Transverse colon (tissue), 4 donors: ENCODE data around the gene TPSB2. TPM values are rescaled to one million over a fixed set of nuclear protein-coding genes. Genes with fewer than 3 reads are reported as not detected.
"Not testable (repeated sequence)": the region's sequence is repeated elsewhere in the genome, so short reads cannot be mapped to it uniquely, and the experiment has no call there.

Experiments used
- DNase-seq: peaks from one replicate; pipeline ENCODE4 v3.0.0-alpha.2; 2019
- H3K27ac ChIP-seq, 4 donors: fragments of 200-600 bp; sonication (generic); 2 replicates each; pipeline ENCODE4 v1.5.1; 2016 to 2018; ENCODE audit warnings: inconsistent platforms in 4 of 4
- H3K27me3 ChIP-seq: fragments of 200-600 bp; sonication (generic); 2 replicates; pipeline ENCODE4 v1.5.1; 2017; ENCODE audit warnings: inconsistent platforms
- H3K36me3 ChIP-seq, 4 donors: fragments of 200-600 bp; sonication (generic); 2 replicates each; pipeline ENCODE4 v1.5.1; 2017 to 2019; ENCODE audit warnings: inconsistent platforms in 4 of 4
- H3K4me1 ChIP-seq, 4 donors: fragments of 200-600 bp; sonication (generic); 2 replicates each; pipeline ENCODE4 v1.5.1; 2017 to 2020; ENCODE audit warnings: inconsistent platforms in 4 of 4
- H3K4me3 ChIP-seq, 4 donors: fragments of 200-600 bp; sonication (generic); 1 replicate in 1 of 4; 2 replicates in 3 of 4; pipeline versions ENCODE4 v1.5.1 to v1.6.1; 2017 to 2019; ENCODE audit warnings: inconsistent platforms in 4 of 4
- H3K9me3 ChIP-seq, 2 donors: fragments of 200-600 bp; sonication (generic); 2 replicates each; pipeline ENCODE4 v1.5.1; 2017 to 2019; ENCODE audit warnings: inconsistent platforms in 2 of 2
- CTCF ChIP-seq, 5 experiments: fragments of 200-600 bp in 3 of 5; fragments of 450-650 bp in 2 of 5; sonication (generic) in 3 of 5; IDR thresholded peaks; 1 replicate in 2 of 5; 2 replicates in 3 of 5; pipeline ENCODE4 v1.5.1; 2016 to 2017; ENCODE audit warnings: antibody characterized with exemption in 5 of 5, inconsistent platforms in 3 of 5, mild to moderate bottlenecking in 2 of 5, moderate library complexity in 1 of 5
- EP300 ChIP-seq: sonication (generic); formaldehyde crosslinking; IDR thresholded peaks from one replicate; pipeline ENCODE4 v1.6.1; 2017; ENCODE audit warnings: antibody characterized with exemption, low read depth
- POLR2A ChIP-seq: fragments of 450-650 bp; IDR thresholded peaks from one replicate; pipeline ENCODE4 v1.6.1; 2016; ENCODE audit warnings: antibody characterized with exemption, mild to moderate bottlenecking, moderate library complexity
- POLR2AphosphoS5 ChIP-seq, 3 donors: sonication (generic); formaldehyde crosslinking; IDR thresholded peaks; one replicate each; pipeline ENCODE4 v1.6.1; 2016; ENCODE audit warnings: antibody characterized with exemption in 3 of 3
- WGBS, 2 donors: methylation state at CpG; one replicate each; pipeline ENCODE4 v1.1.5; 2018; ENCODE audit warnings: low coverage in 1 of 2; 5-methylcytosine and 5-hydroxymethylcytosine counted together
- in situ Hi-C, 4 donors: fragments of 200-750 bp; cut with MboI; loops; one replicate each; pipeline versions ENCODE4 v1.15.0 to v1.15.1; 2017; ENCODE audit warnings: low sequenced_read_pairs in 3 of 4, low pct_ligation_motif_present in 1 of 4, low pct_unique_long_range_greater_than_20kb in 1 of 4
- intact Hi-C: fragments of 100-400 bp; cut with DNase I; formaldehyde crosslinking; loops from one replicate; pipeline ENCODE4 v1.15.1; 2023; ENCODE audit warnings: low total_unique reads
- total RNA-seq, 4 donors: library from RNA; depleted of rRNA; stranded (reverse); fragments of >200 nt; gene quantifications; one replicate each; pipeline ENCODE4 v1.1.0, GENCODE V29; 2016

TPSB2 gene
- total RNA-seq, 4 donors from 2014 or later, result 12.5 to 35.2 (median 24.8) TPM

DNA sequence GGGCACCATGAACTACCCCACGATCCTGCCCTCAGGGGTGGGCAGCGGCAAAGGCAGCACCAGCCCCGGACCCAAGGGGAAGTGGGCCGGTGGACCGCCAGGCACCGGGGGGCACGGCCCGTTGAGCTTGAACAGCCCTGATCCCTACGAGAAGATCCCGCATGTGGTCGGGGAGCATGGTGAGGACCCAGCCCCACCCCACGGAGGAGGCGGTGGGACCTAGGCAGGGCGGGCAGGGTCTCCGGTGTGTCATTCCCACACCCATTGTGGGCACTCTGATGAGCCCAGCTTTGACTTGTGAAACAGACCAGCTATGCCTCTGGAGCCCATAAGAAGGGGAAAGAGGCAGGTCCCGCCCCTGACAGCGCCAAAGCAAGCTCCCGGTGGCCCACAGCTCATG is 27.7 kb downstream of the TPSB2 start:
- no peaks in the 10 kb centered on the region for H3K4me1 ChIP-seq
- TF ChIP-seq EP300 (no peak), CTCF (IDR thresholded peaks at IDR 0.05) (no peak), POLR2AphosphoS5 (IDR thresholded peaks at IDR 0.05) (no peak), POLR2A (no peak)
- no peak for DNase-seq
- H3K9me3 ChIP-seq, result no peaks in the 10 kb centered on the region
- no peak overlapping the region for H3K27ac ChIP-seq
- H3K36me3 ChIP-seq, result no peaks in the 10 kb centered on the region
- intact Hi-C loops, result no loop called here
- WGBS, 2 donors, result 88% methylated on average over 15 of the region's 18 CpGs; no CpG with 5 or more reads in 1 of the 2 donors
- in situ Hi-C loops, result no loop called here
- no peak overlapping the region for H3K4me3 ChIP-seq
- H3K27me3 ChIP-seq, result no peaks in the 10 kb centered on the region

DNA sequence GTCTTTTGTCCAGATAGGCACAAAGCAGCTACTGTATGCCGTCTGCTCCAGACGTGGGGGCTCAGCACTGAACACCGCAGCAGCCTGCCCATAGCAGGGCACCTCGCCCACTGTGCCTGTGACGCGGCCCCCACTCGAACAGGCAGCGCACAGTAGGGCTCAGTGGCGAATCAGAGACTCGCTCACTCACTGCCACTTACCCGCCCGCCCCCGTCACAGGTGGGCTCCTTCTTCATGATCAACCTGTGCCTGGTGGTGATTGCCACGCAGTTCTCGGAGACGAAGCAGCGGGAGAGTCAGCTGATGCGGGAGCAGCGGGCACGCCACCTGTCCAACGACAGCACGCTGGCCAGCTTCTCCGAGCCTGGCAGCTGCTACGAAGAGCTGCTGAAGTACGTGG is 28.5 kb downstream of the TPSB2 start:
- DNase-seq, result no peak
- Histone ChIP-seq H3K36me3 (no peaks in the 10 kb centered on the region), H3K27ac (no peak overlapping the region), H3K4me1 (no peaks in the 10 kb centered on the region), H3K9me3 (no peaks in the 10 kb centered on the region), H3K4me3 (no peak overlapping the region), H3K27me3 (no peaks in the 10 kb centered on the region)
- in situ Hi-C loops, result no loop called here
- TF ChIP-seq POLR2A (no peak), CTCF (IDR thresholded peaks at IDR 0.05) (no peak), POLR2AphosphoS5 (IDR thresholded peaks at IDR 0.05) (no peak), EP300 (no peak)
- WGBS, 2 donors, result 86% methylated on average over 25 of the region's 25 CpGs; no CpG with 5 or more reads in 1 of the 2 donors
- intact Hi-C loops, result no loop called here

GRCh38 chr16:1200014-1200627 is 29.9 kb downstream of the TPSB2 start:
- H3K9me3 ChIP-seq, result no peaks in the 10 kb centered on the region
- no peaks in the 10 kb centered on the region for H3K4me1 ChIP-seq
- intact Hi-C loops, result no loop called here
- in situ Hi-C loops, result no loop called here
- H3K4me3 ChIP-seq, result no peak overlapping the region
- no peaks in the 10 kb centered on the region for H3K27me3 ChIP-seq
- H3K27ac ChIP-seq, result no peak overlapping the region
- no peak for TF ChIP-seq POLR2A
- no peak for TF ChIP-seq CTCF (IDR thresholded peaks at IDR 0.05)
- TF ChIP-seq EP300, result no peak
- TF ChIP-seq POLR2AphosphoS5 (IDR thresholded peaks at IDR 0.05), result no peak
- WGBS, 2 donors, result 79 to 93% methylated on average over 9 to 38 of the region's 38 CpGs
- no peaks in the 10 kb centered on the region for H3K36me3 ChIP-seq
- DNase-seq, result no peak

GRCh38 chr16:1199347-1200013 is 30.5 kb downstream of the TPSB2 start:
- no peaks in the 10 kb centered on the region for H3K9me3 ChIP-seq
- no peak for DNase-seq
- intact Hi-C loops (no loop called here), in situ Hi-C loops (no loop called here)
- 87 to 89% methylated on average over 3 to 9 of the region's 19 CpGs for WGBS, 2 donors
- no peak for TF ChIP-seq EP300
- TF ChIP-seq CTCF (IDR thresholded peaks at IDR 0.05), result no peak
- peaks cover 0 to 4% (median 3%) of the 10 kb centered on the region in 4 donors for H3K4me1 ChIP-seq
- H3K27me3 ChIP-seq, result no peaks in the 10 kb centered on the region
- no peak overlapping the region for H3K4me3 ChIP-seq
- no peaks in the 10 kb centered on the region for H3K36me3 ChIP-seq
- H3K27ac ChIP-seq, result no peak overlapping the region

- 90 to 100% methylated on average over 1 to 25 of the region's 44 CpGs for WGBS, 2 donors
- H3K27me3 ChIP-seq, intact Hi-C loops, H3K27ac ChIP-seq, H3K9me3 ChIP-seq, H3K36me3 ChIP-seq, H3K4me3 ChIP-seq, DNase-seq, in situ Hi-C loops, H3K4me1 ChIP-seq: not testable (repeated sequence)
These were observed 31.2 kb downstream of the TPSB2 start for GRCh38 chr16:1198671-1199346.
